Ovary (tissue), 9 donors: ENCODE results near the gene ADAMTS4. TPM values are rescaled to one million over a fixed set of nuclear protein-coding genes. Genes with fewer than 3 reads are reported as not detected.

Source experiments
- DNase-seq, 5 donors: peaks; one replicate each; pipeline ENCODE4 v3.0.0-alpha.2; 2019 to 2020
- H3K27ac ChIP-seq, 2 donors: fragments of 200-600 bp; one replicate each; pipeline versions ENCODE4 v1.5.1 to v1.8.0; 2019 to 2022
- H3K27me3 ChIP-seq: fragments of 200-600 bp; one replicate; pipeline ENCODE4 v1.8.0; 2022
- H3K36me3 ChIP-seq: fragments of 200-600 bp; sonication (generic); one replicate; pipeline ENCODE4 v1.5.1; 2019
- H3K4me1 ChIP-seq: one replicate; pipeline ENCODE4 v1.8.1; 2013; ENCODE audit warnings: mild to moderate bottlenecking, moderate library complexity; ENCODE audit not compliant: insufficient read depth
- H3K4me3 ChIP-seq: fragments of 200-600 bp; sonication (generic); one replicate; pipeline ENCODE4 v1.5.1; 2017
- H3K9me3 ChIP-seq, 2 donors: fragments of 200-600 bp in 1 of 2; sonication (generic) in 1 of 2; one replicate each; pipeline versions ENCODE4 v1.5.1 to v1.8.1; 2013 to 2019; ENCODE audit warnings: mild to moderate bottlenecking in 1 of 2, moderate library complexity in 1 of 2
- CTCF ChIP-seq, 3 donors: fragments of 450-650 bp in 2 of 3; fragments of 200-600 bp in 1 of 3; IDR thresholded peaks; one replicate each; pipeline versions ENCODE4 v1.5.1 to v1.8.0; 2016 to 2022; ENCODE audit warnings: antibody characterized with exemption in 3 of 3, mild to moderate bottlenecking in 1 of 3
- EP300 ChIP-seq: sonication (generic); formaldehyde crosslinking; IDR thresholded peaks from one replicate; pipeline ENCODE4 v1.6.1; 2017; ENCODE audit warnings: antibody characterized with exemption
- POLR2A ChIP-seq: fragments of 450-650 bp; IDR thresholded peaks from one replicate; pipeline ENCODE4 v1.6.1; 2017; ENCODE audit warnings: antibody characterized with exemption, mild to moderate bottlenecking, moderate library complexity
- WGBS, 3 donors: extraction: QIAGEN DNeasy Blood & Tissue Kit in 1 of 3; methylation state at CpG; one replicate each; pipeline versions ENCODE4 v1.1.5 to v1.1.7; 2013 to 2017; 5-methylcytosine and 5-hydroxymethylcytosine counted together
- intact Hi-C, 4 donors: fragments of 100-400 bp; cut with DNase I; formaldehyde crosslinking; loops; one replicate each; pipeline versions ENCODE4 v1.11.0 to v1.15.1; 2022 to 2023
- polyA plus RNA-seq, 2 donors: library from polyadenylated mRNA; stranded (reverse); fragments of 200-250 nt in 1 of 2; fragments of 350-450 nt in 1 of 2; fragmentation: Illumina TruSeq in 1 of 2; extraction: RNeasy Lipid Tissue Mini Kit (QIAGEN cat#74804) in 1 of 2; gene quantifications; one replicate each; pipeline ENCODE4 v1.2.3, GENCODE V29; 2013 to 2014
- total RNA-seq, 7 donors: library from RNA; depleted of rRNA in 2 of 7; stranded (reverse); fragments of >200 nt in 2 of 7; fragmentation: NEBNext Ultra II Directional in 3 of 7; extraction: Animal tissue kit (Norgen Biotek cat#: 25700) in 3 of 7; gene quantifications; one replicate each; pipeline versions ENCODE4 v1.1.0 to v1.2.4, GENCODE V29; 2016 to 2023
- donor health status: DM: no; HTN: no; CAD: no; lungs with moderate emphysema.
- donor health status: DM: no; HTN: no; CAD: no.
- donor health status: Bipolar disorder and iron deficiency.
- donor health status: DM: yes; HTN: yes; CAD: no.
- donor health status: DM: no; HTN: no; CAD: no.
- donor health status: DM: yes; HTN: yes; CAD: no.

ADAMTS4 gene
- total and polyA plus RNA-seq, 9 donors, result 0.90 to 437 (median 85.8) TPM

GRCh38 chr1:161238039-161238473 lies 39.2 kb upstream of the ADAMTS4 start, which contains the start of gene NR1I3:
Gene NR1I3 (minus strand): TSS chr1:161238203. CDS start chr1:161236565, 1,638 bp downstream.
- TF ChIP-seq POLR2A (no peak), EP300 (no peak), CTCF (IDR thresholded peaks at IDR 0.05) (no peak)
- Histone ChIP-seq H3K4me3 (no peak within 1 kb of the TSS), H3K27ac (no peak within 1 kb of the TSS), H3K27me3 (no peaks in the 10 kb centered on the region), H3K9me3 (no peaks in the 10 kb centered on the region), H3K36me3 (no peaks in the 10 kb centered on the region), H3K4me1 (no peaks in the 10 kb centered on the region)
- 57 to 63% (median 60%) methylated on average over 4 of the region's 4 CpGs for WGBS, 3 donors
- DNase-seq, result no peak
- intact Hi-C loops, result no loop called here

- no peaks in the 10 kb centered on the region for H3K4me1 ChIP-seq
- no peak overlapping the region for H3K4me3 ChIP-seq
- no peaks in the 10 kb centered on the region for H3K36me3 ChIP-seq
- TF ChIP-seq CTCF (IDR thresholded peaks at IDR 0.05) (no peak), EP300 (no peak), POLR2A (no peak)
- no peak for DNase-seq
- H3K9me3 ChIP-seq, result no peaks in the 10 kb centered on the region
- no peaks in the 10 kb centered on the region for H3K27me3 ChIP-seq
- H3K27ac ChIP-seq, result no peak overlapping the region
- 60 to 86% (median 65%) methylated on average over 5 of the region's 5 CpGs for WGBS, 3 donors
- intact Hi-C loops, result no loop called here
These were observed 37.3 kb upstream of the ADAMTS4 start for GRCh38 chr1:161235957-161236775.

- Histone ChIP-seq H3K27ac (no peak overlapping the region), H3K4me3 (no peak overlapping the region), H3K9me3 (no peaks in the 10 kb centered on the region), H3K4me1 (no peaks in the 10 kb centered on the region), H3K27me3 (no peaks in the 10 kb centered on the region), H3K36me3 (no peaks in the 10 kb centered on the region)
- intact Hi-C loops, result no loop called here
- no peak for DNase-seq
- TF ChIP-seq EP300 (no peak), CTCF (IDR thresholded peaks at IDR 0.05) (no peak), POLR2A (no peak)
- 80 to 85% (median 82%) methylated on average over 9 of the region's 9 CpGs for WGBS, 3 donors
These were observed 34.2 kb upstream of the ADAMTS4 start for GRCh38 chr1:161233102-161233501.

- Histone ChIP-seq H3K4me3 (no peak overlapping the region), H3K27me3 (no peaks in the 10 kb centered on the region), H3K4me1 (peaks cover 5% of the 10 kb centered on the region), H3K36me3 (no peaks in the 10 kb centered on the region), H3K9me3 (no peaks in the 10 kb centered on the region), H3K27ac (no peak overlapping the region)
- DNase-seq, result no peak
- 91 to 98% (median 94%) methylated on average over 7 of the region's 7 CpGs for WGBS, 3 donors
- no peak for TF ChIP-seq POLR2A
- no peak for TF ChIP-seq EP300
- intact Hi-C loops, result no loop called here
These were observed 31.9 kb upstream of the ADAMTS4 start for GRCh38 chr1:161230762-161231161.

- Histone ChIP-seq H3K9me3 (no peaks in the 10 kb centered on the region), H3K36me3 (no peaks in the 10 kb centered on the region), H3K4me3 (no peak overlapping the region), H3K27me3 (no peaks in the 10 kb centered on the region), H3K4me1 (peaks cover 5% of the 10 kb centered on the region), H3K27ac (no peak overlapping the region)
- WGBS, 3 donors, result 52 to 62% (median 56%) methylated on average over 3 of the region's 3 CpGs
- intact Hi-C loops, result loop anchor here in 3 of 4 donors (2.0 to 10.0 kb wide), 5 partner anchors 38 to 155 kb away; partner anchors contain the start of gene MPZ (in 1 of the 3)
- DNase-seq, result no peak
- TF ChIP-seq EP300 (no peak), CTCF (IDR thresholded peaks at IDR 0.05) (no peak), POLR2A (no peak)
These were observed 31.0 kb upstream of the ADAMTS4 start for GRCh38 chr1:161229896-161230295.
